ENCODE data around the gene PLSCR3.

GRCh38 chr17:7436556-7437368 is 42.4 kb upstream of the PLSCR3 start:
- peak; percentile 59 to 97 (median 92) for TF ChIP-seq CTCF (IDR thresholded peaks at IDR 0.05)
- TF ChIP-seq POLR2A (IDR thresholded peaks at IDR 0.05), result peak in 1 of 2 donors; percentile 43

All from uterus (tissue), 2 donors.